Kidney epithelial cell (primary cell): ENCODE results near the gene CHPT1. TPM values are rescaled to one million over a fixed set of nuclear protein-coding genes. Genes with fewer than 3 reads are reported as not detected.

Experiments used
- DNase-seq: peaks from one replicate; pipeline ENCODE4 v3.0.0-alpha.2; 2010; ENCODE audit warnings: low read depth
- H3K27me3 ChIP-seq: 2 replicates; pipeline ENCODE4 v1.6.0; 2011; ENCODE audit warnings: low read length; ENCODE audit not compliant: control insufficient read depth, insufficient read depth
- H3K36me3 ChIP-seq: 2 replicates; pipeline ENCODE4 v1.5.1; 2011; ENCODE audit warnings: low read length; ENCODE audit not compliant: control insufficient read depth, insufficient read depth
- H3K4me3 ChIP-seq: 2 replicates; pipeline ENCODE4 v1.5.1; 2011; ENCODE audit warnings: low read depth, mild to moderate bottlenecking, control low read depth, low read length
- total RNA-seq: library from RNA; depleted of rRNA; stranded (reverse); fragments of >200 nt; gene quantifications from 2 replicates; pipeline ENCODE4 v1.2.3, GENCODE V29; 2015
- TF ChIP-seq, protein P1 (sequence below): IDR thresholded peaks from 2 replicates; pipeline ENCODE4 v1.5.1; 2011; ENCODE audit warnings: mild to moderate bottlenecking, moderate library complexity, low read length, control low read depth, inconsistent platforms; ENCODE audit not compliant: insufficient read depth, poor library complexity, severe bottlenecking

CHPT1 gene
- total RNA-seq, 1 donor from 2014 or later, result 16.1 TPM

DNA sequence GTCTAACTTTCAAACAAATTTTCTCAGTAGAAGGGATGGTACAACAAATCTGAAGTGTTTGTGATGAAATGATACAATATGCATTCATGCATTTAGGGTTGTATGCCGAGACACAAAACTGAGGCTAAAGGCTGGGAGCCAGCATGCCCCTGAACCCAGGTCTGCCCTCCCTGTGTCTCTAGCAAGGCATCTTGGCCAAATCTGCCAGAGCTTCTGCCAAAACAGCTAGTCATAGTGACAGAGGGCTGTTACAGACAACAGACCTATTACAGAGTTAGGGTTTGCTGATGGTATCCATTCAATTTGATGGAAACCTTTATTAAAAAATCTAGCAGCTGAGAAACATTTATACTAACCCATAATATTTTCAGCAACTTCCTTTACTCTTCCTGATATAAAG is 11.3 kb upstream of the CHPT1 start:
- Histone ChIP-seq H3K27me3 (no peaks in the 10 kb centered on the region), H3K4me3 (no peak overlapping the region), H3K36me3 (no peaks in the 10 kb centered on the region)
- no peak for DNase-seq
- TF ChIP-seq, protein P1, sequence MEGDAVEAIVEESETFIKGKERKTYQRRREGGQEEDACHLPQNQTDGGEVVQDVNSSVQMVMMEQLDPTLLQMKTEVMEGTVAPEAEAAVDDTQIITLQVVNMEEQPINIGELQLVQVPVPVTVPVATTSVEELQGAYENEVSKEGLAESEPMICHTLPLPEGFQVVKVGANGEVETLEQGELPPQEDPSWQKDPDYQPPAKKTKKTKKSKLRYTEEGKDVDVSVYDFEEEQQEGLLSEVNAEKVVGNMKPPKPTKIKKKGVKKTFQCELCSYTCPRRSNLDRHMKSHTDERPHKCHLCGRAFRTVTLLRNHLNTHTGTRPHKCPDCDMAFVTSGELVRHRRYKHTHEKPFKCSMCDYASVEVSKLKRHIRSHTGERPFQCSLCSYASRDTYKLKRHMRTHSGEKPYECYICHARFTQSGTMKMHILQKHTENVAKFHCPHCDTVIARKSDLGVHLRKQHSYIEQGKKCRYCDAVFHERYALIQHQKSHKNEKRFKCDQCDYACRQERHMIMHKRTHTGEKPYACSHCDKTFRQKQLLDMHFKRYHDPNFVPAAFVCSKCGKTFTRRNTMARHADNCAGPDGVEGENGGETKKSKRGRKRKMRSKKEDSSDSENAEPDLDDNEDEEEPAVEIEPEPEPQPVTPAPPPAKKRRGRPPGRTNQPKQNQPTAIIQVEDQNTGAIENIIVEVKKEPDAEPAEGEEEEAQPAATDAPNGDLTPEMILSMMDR, result no peak

DNA sequence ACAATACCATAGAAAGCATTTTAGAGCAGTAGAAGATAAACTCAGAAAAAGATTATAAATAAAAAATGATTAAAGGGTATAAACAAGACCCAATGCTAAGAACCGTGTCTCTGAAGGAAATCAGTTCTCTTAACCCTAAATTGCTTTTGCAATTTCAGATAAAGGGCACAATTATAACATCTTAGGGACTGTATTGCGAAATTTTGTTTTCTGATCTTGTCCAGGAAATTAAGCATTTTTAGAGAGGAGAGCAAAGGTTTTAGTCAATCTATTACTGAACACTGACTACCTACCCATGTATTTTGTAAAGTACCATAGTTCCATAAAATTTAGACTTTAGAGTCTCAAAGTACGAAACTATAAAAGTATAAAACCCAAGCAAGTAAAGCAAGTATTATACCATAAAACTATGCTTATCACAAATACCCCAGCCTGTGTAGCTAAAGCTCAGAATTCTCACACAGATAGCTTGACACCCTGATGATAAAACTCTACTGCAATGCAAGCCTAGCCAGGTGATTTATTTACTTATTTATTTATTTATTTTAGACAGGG is 6.8 kb upstream of the CHPT1 start:
- TF ChIP-seq, protein P1, result no peak
- H3K36me3 ChIP-seq, result no peaks in the 10 kb centered on the region

DNA sequence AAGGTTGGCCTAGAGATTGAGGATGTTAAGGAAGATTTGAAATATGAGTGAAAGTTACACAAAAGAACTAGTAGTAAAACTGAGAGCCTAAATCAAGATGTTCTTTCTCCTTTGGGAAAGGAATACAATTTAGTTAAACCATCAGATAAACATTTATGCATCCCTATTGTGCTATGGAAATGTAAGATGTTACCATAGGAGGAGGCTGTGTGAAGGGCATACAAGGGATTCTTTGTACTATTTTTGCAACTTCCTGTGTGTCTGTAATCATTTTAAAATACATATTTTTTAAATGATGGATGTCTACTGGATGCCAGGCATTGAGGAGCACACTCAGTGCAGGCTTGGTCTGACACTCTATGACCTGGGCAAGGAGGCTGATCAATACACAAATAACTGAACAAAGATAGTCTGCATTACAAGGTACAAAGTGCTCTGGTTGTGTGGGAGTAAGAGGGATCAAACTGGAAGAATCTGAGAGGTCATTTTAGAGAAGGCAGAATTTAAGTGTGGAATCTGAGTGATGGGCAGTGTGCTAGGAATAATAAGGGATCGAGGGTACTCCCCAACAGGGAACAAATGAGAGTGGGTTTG is 5.8 kb upstream of the CHPT1 start:
- Histone ChIP-seq H3K4me3 (no peak overlapping the region), H3K36me3 (no peaks in the 10 kb centered on the region), H3K27me3 (no peaks in the 10 kb centered on the region)
- no peak for DNase-seq
- TF ChIP-seq, protein P1, result no peak

More for the DNA sequence above, 6.8 kb upstream of the CHPT1 start:
- no peak for DNase-seq
- no peaks in the 10 kb centered on the region for H3K27me3 ChIP-seq
- no peak overlapping the region for H3K4me3 ChIP-seq

DNA sequence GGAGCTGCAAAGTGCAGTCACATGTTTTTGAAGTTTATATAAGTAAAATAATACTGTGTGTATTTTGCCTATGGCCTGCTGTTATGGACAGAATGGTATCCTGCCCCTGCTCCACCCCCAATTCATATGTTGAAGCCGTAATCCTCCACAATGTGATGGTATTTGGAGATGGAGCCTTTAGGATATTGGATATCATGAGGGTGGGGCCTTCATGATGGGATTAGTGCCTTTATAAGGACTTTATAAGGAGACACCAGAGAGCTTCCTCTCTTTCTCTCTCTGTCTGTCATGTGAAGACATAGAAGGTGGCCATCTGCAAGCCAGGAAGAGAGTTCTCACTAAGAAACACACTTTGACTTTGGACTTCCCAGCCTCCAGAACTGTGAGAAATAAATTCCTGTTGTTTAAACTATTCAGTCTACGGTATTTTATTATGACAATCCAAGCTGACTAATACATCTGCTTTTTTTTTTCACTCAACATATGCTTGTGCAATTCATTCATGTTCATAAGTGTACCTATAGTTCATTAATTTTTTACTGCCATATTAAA is 3.1 kb upstream of the CHPT1 start:
- TF ChIP-seq, protein P1, result no peak
- no peak for DNase-seq
- H3K27me3 ChIP-seq, result no peaks in the 10 kb centered on the region
- no peaks in the 10 kb centered on the region for H3K36me3 ChIP-seq
- H3K4me3 ChIP-seq, result no peak overlapping the region

DNA sequence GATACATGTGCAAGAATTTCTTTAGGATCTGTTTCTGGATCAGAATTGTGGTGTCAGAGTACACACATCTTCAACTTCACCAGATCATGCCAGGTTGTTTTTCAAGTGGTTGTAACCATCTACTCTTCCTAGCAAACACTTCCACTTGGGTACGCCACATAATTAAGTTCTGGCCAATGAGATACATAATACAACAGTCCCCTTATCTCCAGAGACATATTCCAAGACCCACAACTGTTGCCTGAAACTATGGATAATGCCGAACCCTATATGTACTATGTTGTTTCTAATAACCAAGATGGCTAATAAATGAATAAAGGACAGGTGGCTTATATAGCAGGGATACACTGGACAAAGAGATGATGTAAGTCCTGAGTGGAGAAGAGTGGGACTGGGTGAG is 2.5 kb upstream of the CHPT1 start:
- Histone ChIP-seq H3K4me3 (no peak overlapping the region), H3K36me3 (no peaks in the 10 kb centered on the region), H3K27me3 (no peaks in the 10 kb centered on the region)
- TF ChIP-seq, protein P1, result no peak
- DNase-seq, result no peak
